ENCODE data around the gene RTN4RL1. TPM values are rescaled to one million over a fixed set of nuclear protein-coding genes. Genes with fewer than 3 reads are reported as not detected.

Gene RTN4RL1
- total RNA-seq, 4 donors from 2014 or later: 0.50 to 0.86 (median 0.67) TPM

DNA sequence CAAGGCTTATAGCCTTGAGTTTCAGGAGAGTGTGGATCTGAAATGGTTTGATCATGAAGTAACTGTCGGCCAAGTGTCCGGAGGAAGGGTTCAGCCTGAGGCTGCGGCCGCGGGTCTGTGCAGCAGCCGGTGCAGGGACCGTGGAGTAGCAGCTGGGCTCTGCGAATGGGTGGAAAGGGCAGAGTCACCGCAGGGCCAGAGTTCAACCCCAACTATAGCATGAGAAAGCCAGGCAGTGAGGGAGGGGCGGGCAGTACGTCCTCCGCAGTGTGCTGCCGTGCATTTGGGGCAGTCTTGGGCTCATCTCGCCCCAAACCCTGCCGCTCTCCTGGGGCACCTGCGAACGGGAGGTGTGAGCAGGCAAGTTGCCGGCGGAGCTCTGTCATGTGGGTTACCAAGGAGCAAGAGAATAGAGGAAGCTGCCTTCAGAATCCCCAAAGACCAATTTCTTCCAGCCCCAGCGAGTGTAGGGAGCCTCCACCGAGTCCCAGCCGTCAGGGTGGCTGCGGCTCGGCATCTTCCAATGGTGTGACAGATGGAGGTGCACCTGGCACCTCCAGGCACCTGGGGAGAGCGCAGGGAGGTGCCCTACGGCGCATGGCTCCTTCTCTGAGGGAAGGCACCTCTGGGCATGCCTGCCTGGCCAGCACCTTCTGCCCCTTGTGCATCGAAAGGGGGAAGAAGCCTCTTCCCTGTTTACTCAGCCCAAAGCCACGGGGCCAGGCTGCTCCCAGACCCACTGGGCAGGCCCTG lies 108.0 kb downstream of the RTN4RL1 start:
- peaks cover 0 to 50% (median 0%) of the 10 kb centered on the region in 4 donors for H3K27me3 ChIP-seq
- no peak for DNase-seq (ENCODE audit: extremely low spot score)

DNA sequence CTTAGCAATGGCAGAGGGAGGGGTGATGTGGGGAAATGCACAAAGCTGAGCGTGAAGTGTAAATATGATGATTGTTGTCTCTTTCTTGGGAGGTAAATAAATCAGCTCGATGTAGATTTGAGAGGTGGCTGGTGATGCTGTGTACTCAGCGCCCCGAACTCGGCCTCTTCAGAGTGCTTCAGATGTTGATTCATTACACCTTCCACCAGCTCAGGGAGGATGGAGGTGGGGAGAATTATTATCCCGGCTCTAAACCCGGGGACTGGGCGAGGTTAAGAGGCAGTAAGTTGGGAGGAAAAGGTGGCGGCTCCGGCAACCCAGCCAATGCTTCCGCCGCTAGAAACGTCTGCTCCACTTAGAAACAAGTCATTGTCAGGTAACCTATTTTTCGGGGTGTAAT lies 108.8 kb downstream of the RTN4RL1 start:
- WGBS: 70% methylated on average over 14 of the region's 14 CpGs
- H3K27me3 ChIP-seq: peaks cover 0 to 59% (median 0%) of the 10 kb centered on the region in 4 donors
- H3K9me3 ChIP-seq: no peaks in the 10 kb centered on the region
- DNase-seq (ENCODE audit: extremely low spot score): no peak
- H3K4me1 ChIP-seq: no peaks in the 10 kb centered on the region
- TF ChIP-seq, protein P1, sequence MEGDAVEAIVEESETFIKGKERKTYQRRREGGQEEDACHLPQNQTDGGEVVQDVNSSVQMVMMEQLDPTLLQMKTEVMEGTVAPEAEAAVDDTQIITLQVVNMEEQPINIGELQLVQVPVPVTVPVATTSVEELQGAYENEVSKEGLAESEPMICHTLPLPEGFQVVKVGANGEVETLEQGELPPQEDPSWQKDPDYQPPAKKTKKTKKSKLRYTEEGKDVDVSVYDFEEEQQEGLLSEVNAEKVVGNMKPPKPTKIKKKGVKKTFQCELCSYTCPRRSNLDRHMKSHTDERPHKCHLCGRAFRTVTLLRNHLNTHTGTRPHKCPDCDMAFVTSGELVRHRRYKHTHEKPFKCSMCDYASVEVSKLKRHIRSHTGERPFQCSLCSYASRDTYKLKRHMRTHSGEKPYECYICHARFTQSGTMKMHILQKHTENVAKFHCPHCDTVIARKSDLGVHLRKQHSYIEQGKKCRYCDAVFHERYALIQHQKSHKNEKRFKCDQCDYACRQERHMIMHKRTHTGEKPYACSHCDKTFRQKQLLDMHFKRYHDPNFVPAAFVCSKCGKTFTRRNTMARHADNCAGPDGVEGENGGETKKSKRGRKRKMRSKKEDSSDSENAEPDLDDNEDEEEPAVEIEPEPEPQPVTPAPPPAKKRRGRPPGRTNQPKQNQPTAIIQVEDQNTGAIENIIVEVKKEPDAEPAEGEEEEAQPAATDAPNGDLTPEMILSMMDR (IDR thresholded peaks at IDR 0.05): no peak
- TF ChIP-seq POLR2A (IDR thresholded peaks at IDR 0.05; ENCODE audit: low read depth) (no peak), POLR2AphosphoS5 (IDR thresholded peaks at IDR 0.05) (no peak), EP300 (IDR thresholded peaks at IDR 0.05) (no peak)
- no peaks in the 10 kb centered on the region for H3K36me3 ChIP-seq
- no peak overlapping the region for H3K27ac ChIP-seq (replicated peaks in 1 of 4)
- H3K4me3 ChIP-seq: no peak overlapping the region
- intact Hi-C loops (cut with DNase I): no loop called here

More for the DNA sequence above, 108.0 kb downstream of the RTN4RL1 start:
- no peaks in the 10 kb centered on the region for H3K9me3 ChIP-seq
- WGBS: 69% methylated on average over 19 of the region's 29 CpGs
- TF ChIP-seq EP300 (IDR thresholded peaks at IDR 0.05) (no peak), POLR2A (IDR thresholded peaks at IDR 0.05; ENCODE audit: low read depth) (no peak), POLR2AphosphoS5 (IDR thresholded peaks at IDR 0.05) (no peak)
- TF ChIP-seq, protein P1 (IDR thresholded peaks at IDR 0.05): no peak
- no peaks in the 10 kb centered on the region for H3K4me1 ChIP-seq
- H3K36me3 ChIP-seq: no peaks in the 10 kb centered on the region
- intact Hi-C loops (cut with DNase I): no loop called here
- no peak overlapping the region for H3K4me3 ChIP-seq
- no peak overlapping the region for H3K27ac ChIP-seq (replicated peaks in 1 of 4)

DNA sequence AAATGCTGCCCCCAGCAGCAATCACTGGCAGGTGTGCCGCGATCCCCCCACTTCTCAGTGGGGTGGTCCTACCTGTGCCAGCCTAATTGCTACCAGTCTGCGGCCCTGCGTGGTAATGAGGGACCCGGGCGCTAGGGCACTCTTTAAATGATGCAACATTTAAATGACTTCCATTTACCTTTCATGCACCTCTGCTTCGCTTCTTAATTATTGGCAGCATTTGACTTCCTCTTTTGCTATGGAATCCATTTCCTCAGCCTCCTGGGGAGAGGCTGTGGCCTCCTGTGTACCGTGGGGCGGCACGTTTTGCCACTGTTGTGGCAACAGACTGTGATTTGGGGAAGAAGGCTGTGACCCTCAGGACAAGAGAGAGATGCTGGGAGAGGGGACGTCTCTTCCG lies 109.2 kb downstream of the RTN4RL1 start:
- H3K27ac ChIP-seq (replicated peaks in 1 of 4): no peak overlapping the region
- H3K4me1 ChIP-seq: no peaks in the 10 kb centered on the region
- no peak for TF ChIP-seq POLR2AphosphoS5 (IDR thresholded peaks at IDR 0.05)
- TF ChIP-seq POLR2A (IDR thresholded peaks at IDR 0.05; ENCODE audit: low read depth): no peak
- DNase-seq (ENCODE audit: extremely low spot score): no peak
- H3K9me3 ChIP-seq: no peaks in the 10 kb centered on the region
- H3K27me3 ChIP-seq: peaks cover 0 to 63% (median 0%) of the 10 kb centered on the region in 4 donors
- no peak overlapping the region for H3K4me3 ChIP-seq
- no peaks in the 10 kb centered on the region for H3K36me3 ChIP-seq
- 69% methylated on average over 12 of the region's 12 CpGs for WGBS
- intact Hi-C loops (cut with DNase I): no loop called here

DNA sequence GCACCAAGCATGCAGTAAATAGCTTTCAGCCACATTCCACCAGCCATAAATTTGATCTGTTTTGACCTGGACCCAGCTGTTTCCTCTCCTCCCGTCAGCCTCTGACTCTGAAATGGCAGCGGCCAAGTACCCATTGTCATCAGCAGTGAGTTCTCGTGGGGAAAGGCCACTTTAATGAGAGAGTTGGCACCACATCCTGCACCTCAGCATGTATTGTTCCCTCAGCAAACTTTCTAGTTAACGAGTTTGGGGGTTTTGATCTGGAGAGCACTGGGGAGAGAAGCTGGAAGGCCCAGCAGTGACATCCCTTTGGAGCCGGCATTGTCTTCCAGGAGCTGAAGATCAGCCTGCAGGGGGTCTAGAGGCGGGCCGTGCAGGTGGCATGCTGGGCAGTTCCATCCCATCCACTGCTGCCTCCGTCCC lies 110.5 kb downstream of the RTN4RL1 start:
- Histone ChIP-seq H3K9me3 (no peaks in the 10 kb centered on the region), H3K27ac (replicated peaks in 1 of 4) (no peak overlapping the region), H3K4me3 (no peak overlapping the region), H3K36me3 (no peaks in the 10 kb centered on the region), H3K27me3 (peaks cover 0 to 74% (median 4%) of the 10 kb centered on the region in 4 donors), H3K4me1 (no peaks in the 10 kb centered on the region)
- TF ChIP-seq POLR2A (IDR thresholded peaks at IDR 0.05; ENCODE audit: low read depth) (no peak), POLR2AphosphoS5 (IDR thresholded peaks at IDR 0.05) (no peak), EP300 (IDR thresholded peaks at IDR 0.05) (no peak)
- TF ChIP-seq, protein P1 (IDR thresholded peaks at IDR 0.05): no peak
- DNase-seq (ENCODE audit: extremely low spot score): no peak
- intact Hi-C loops (cut with DNase I): no loop called here
- WGBS: 65% methylated on average over 5 of the region's 8 CpGs

DNA sequence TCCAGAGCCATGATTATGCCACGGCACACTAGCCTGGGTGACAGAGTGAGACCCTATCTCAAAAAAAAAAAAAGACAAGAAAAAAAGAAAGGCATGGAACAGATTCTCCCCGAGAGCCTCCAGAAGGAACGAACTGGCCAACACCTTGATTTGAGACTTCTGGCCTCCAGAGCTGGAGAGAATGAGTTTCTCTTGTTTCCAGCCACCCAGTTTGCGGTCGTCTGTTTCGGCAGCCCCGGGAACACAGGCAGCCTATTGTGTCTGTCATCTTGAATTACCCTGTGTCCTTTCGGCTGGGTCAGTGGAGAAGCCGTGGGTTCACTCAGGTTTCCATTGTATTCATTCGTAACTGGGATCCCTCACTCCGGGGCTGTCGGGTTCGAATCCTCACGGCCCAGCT lies 111.4 kb downstream of the RTN4RL1 start:
- Histone ChIP-seq H3K4me1 (peaks cover under 1 to 5% (median 2%) of the 10 kb centered on the region in 4 donors), H3K4me3 (no peak overlapping the region), H3K27me3 (peaks cover 0 to 82% (median 4%) of the 10 kb centered on the region in 4 donors), H3K36me3 (no peaks in the 10 kb centered on the region), H3K9me3 (no peaks in the 10 kb centered on the region), H3K27ac (replicated peaks in 1 of 4) (no peak overlapping the region)
- WGBS: 83% methylated on average over 14 of the region's 14 CpGs
- intact Hi-C loops (cut with DNase I): no loop called here
- DNase-seq (ENCODE audit: extremely low spot score): no peak
- TF ChIP-seq EP300 (IDR thresholded peaks at IDR 0.05) (no peak), POLR2AphosphoS5 (IDR thresholded peaks at IDR 0.05) (no peak), POLR2A (IDR thresholded peaks at IDR 0.05; ENCODE audit: low read depth) (no peak)
- TF ChIP-seq, protein P1 (IDR thresholded peaks at IDR 0.05): no peak

Measured in esophagus muscularis mucosa (tissue), 4 donors.